GM18873 (cell line): ENCODE measurements around the gene SYT13.

Experiments
- ATAC-seq: cut with Tn5 transposase; IDR thresholded peaks from one replicate; pipeline ENCODE4 v1.9.1; 2021; ENCODE audit warnings: mild to moderate bottlenecking, moderate library complexity, moderate number of reproducible peaks; ENCODE audit not compliant: unreplicated experiment, low FRiP score

SYT13 gene

DNA sequence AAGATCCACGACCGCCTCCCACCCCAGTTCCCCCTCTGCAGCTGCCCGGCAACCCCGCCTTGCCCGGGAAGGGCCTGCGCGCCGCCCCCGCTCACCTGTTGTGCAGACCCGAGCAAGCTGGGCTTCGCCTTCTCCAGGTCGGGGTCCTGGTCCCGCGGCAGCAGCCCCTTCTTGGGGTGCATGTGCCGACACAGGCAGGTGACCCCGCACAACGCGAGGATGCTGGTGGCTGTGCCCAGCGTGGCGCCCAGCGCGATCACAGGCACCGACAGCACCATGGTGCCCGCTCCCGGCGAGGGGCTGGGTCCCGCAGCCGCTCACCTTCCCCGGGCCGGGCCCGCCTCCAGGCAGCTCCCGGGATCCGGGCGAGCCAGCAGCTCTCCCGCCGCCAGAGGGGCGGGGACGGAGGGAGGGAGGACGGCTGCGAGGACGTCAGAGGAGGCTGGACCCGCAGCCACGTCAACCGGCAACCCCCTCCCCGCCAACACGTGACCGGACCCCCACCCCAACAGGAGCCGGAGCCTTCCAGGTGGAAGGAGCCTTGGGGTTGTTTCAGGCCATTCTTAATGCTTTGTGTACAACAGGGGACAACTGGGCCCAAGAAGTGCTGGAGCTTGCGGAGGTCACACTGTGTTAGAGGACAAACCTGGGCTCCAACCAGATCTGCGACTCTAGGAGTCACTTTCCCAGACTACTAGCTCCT, at the start of gene SYT13:
Gene SYT13, minus strand, starts transcription at position 412 of the 703 bp plus-strand sequence. Its CDS starts 134 bp downstream, at position 278.
- ATAC-seq: no peak

DNA sequence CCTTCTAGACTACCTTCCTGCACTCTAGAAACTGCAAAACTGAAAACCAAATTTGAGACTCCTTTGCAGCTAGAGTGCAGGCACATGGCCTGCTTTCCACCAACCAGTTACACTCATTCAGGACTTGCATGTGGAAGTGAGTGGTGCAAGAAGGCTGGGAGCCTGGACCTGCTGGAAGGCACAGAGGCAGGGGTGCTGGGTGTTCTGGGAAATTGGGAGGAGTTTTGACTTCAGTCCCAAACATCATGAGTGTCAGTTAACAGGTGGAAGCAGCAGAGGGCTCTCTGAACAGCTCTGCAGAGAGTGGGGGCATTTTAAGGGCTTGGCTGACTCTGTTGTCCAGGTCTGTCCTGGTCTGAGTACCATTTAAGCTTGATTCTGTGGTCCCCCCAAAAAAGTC, 49.3 kb upstream of the SYT13 start:
- no peak for ATAC-seq

DNA sequence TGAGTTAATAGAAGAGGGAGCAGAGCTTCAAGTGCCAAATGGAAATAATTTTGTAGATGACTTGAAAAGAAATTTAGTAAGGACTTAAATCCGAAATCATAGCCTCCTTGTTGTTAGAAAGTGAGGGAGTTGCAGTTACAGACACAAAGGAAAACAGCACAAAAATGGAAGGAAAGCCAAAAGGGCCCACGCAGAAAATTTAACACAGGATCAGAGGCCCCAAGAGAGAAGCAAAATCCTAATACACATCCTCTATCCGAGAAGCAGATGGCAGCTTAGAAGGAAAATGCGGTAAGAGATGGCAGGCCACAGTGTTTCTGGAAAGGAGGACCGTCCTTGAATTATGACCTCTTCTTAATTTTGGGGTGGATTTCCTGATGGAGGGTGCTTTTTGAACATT, 48.7 kb upstream of the SYT13 start:
- no peak for ATAC-seq

- no peak for ATAC-seq
Measured at GRCh38 chr11:45334410-45334809, 48.3 kb upstream of the SYT13 start.

DNA sequence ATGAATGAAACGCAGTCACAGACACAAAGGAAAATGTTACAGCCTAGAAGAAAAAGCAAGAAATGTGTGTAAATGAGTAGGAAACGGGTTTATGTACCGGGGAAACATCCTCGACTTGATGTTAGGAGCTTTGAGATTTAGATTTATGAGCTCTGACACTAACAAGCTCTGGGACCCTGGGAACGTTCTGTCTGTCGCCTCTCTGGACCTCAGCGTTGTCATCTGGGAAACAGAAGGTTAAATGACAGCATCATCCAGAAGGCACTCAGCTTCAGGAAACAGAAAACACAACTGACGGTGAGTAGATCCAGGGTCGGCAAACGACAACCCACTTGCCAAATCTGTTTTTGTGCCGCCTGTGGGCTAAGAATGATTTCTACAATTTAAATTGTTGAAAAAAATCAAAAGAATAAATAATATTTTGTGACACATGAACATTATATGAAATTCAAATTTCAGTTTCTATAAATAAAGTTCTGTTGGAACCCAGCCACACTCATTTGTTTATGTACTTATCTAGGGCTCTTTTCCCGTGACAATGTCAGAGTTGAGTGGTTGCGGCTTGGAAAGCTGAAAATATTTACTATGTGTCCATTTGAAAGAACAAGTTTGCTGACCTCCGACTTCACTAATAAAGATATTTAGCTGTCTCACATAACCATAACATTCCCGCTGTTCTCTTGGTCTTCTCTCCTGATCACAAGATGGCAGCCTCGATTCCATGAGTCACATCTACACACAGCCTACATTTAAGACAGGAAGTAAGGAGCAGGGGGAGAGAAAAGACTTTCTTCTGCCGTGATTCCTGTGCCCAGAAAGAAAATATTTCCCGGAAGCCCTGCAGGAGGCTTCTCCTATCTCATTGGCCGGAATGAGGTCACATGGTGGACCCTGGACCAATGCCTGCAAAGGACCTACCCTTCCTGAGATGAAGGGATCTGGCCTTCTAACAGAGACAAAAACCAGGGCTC, 47.1 kb upstream of the SYT13 start:
- ATAC-seq: no peak

DNA sequence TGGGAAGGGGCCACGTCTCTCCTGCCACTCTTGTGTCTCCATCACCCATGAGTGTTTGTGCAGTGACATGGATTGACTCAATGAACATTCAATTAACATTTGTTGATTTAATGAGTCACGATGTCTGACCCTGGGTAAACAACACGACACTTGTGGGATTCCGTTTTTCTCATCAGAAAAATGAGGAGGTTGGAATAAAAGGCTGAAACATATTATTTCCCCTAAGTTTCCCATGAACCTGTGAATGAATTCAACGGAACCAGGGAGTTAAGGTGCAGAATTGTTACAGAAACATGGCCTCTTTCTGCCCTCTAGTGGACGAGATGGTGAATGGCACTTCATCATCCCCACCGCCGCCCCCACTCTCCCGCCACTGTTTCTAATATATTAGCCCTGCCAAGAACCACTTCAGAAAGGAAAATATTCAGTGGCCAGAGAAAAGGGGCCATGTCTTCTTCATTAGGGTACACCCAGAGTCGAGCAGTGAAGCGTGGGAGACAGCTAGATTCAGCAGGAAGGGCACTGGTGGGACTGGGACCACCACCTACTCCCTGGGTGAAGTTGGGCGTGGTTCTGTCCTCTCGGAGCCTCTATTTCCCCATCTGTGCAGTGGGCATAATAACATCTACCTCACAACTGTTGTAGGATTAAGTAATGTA, 46.3 kb upstream of the SYT13 start:
- ATAC-seq: no peak

DNA sequence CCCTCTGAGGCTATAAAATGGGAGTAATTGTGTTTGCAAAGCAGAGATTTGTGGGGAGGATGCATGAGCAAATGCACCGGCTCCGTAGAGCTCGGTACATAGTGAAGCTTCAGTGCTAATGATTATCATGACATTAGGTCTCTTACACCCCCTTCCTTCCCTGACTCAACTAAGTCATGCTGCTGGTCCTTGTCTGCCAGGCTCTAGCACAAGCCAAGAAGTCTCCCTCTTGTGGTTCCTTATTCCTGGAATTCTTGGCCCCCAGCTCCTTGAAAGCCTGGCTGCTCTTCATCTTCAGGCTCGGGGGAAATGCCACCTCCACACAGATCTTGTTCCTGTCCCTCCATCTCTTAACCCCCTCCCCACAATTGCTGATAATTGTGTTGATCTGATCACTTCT, 45.7 kb upstream of the SYT13 start:
- ATAC-seq: no peak

- ATAC-seq: no peak
Measured at GRCh38 chr11:45328726-45329125, 42.6 kb upstream of the SYT13 start.

DNA sequence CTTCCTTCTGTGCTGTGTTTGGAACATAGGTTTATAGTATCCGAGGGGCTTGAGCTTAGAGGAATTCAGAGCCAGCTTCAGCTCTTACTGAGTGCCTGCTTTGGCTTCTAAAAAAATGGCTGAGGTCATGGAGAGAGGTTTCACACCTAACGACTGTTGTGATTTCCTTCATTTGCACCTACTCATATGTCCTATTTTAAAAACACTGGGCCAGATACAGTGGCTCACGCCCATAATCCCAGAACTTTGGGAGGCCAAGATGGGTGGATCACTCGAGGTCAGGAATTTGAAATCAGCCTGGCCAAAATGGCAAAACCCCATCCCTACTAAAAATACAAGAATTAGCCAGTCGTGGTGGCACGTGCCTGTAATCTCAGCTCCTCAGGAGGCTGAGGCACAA, 38.3 kb upstream of the SYT13 start:
- ATAC-seq: no peak

DNA sequence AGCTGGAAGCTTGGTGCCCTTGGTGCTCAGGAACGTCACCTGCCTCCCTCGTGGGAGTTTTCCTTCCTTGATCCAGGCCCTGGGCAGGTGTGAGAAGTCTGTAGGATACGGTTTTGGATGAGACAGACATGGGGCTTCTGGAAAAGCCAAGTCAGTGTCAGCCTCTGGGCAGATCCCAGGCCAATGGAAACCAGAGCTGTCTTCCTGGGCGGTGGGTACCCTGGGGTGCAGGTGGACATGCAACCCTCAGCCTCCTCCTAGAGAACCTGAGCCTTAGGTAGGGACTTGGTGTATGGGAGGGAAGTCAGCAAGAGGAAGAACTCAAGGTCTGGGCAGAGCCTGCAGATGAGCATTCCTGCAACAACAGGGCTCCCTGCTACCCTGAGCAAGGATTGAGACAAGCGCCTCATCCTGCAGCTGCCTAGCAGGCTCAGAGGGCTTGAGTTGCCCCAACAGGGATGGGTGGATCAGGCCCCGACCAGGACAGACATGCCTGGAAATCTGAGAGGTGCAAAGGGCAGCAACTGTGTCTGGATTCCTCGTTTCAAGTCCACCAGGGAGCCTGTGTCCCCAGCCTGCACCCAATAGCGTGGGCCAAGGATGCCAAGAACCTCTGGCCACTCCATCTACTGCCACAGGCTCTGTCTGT, 37.6 kb upstream of the SYT13 start:
- no peak for ATAC-seq

DNA sequence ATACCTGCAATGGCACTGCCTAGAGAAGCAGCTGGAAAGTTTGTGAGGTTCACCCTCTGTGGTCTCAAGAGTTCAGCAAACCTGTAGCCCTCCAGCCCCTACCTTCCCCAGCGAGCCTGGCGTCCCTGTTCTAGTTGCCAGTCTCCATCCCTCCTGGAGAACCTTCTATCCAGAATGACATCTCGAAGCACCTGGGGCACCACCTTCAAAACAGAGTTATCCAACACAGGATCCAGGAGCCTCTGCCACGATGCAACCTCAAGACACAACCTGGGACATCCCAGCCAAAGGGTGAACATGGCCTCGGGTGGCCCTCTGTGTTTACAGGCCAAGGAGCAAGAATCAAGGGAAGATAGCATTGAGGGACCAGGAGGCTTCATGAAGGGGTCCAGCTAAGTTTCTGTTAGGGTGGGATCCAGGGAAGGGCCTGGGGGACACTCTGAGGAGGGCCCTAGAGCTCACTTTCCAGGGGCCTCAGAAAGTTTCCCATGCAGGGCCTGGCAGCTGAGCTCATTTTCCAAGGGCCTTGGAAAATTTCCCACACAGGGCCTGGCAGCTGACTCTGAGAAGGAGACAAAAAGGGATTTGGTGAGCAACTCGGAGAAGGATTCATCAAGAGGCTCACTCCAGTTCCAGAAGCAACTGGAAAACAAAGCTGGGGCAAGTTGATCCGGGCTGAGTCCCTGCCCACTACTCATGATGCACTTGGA, 36.9 kb upstream of the SYT13 start:
- ATAC-seq: no peak

DNA sequence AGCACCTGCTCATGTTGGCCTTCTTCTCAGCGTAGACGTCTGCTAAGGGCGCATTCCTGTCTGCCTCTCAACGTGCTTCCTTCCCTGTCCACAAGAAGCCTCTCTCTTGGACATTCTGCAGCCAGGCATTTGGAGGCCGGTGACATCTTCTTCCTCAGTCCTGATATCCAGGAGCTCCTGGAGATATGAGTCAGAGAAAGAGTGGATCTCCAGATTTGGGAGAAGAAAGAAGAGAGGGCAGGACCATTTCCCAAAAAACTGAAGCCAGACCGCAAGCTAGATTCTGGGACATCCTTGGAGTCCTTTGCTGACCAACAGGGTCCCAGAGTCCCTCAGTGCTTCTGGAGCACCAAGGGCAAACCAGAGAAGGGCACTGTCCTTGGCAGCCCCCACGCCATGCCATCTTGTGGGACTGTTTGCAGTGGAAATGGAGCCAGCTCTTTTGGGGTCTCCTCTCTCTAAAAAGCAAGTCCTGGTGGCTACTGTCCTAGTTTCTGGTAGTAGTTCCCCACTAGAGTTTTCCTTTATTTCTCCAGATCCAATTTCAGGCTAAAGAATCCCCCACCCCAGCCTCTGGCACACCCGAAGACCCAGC, 36.1 kb upstream of the SYT13 start:
- ATAC-seq: no peak

DNA sequence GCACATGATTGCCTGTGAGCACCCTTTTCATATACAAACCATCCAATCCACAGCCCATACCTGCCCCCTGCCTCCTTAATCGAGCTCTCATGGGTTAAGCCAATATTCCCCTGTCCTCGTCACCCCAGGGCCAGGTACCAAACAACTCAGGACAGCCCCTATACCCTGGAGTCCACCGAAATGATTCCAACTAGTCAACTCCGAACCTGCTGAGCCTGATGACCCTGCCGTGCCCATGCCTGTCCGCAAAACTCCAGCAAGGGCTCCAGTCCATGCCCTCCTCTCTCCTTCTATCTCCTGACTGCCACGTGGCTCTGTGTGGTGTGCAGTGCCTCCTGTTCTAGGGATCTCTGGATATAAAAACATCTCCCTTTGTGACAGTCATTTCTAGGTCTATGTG, 35.5 kb upstream of the SYT13 start:
- ATAC-seq: no peak

DNA sequence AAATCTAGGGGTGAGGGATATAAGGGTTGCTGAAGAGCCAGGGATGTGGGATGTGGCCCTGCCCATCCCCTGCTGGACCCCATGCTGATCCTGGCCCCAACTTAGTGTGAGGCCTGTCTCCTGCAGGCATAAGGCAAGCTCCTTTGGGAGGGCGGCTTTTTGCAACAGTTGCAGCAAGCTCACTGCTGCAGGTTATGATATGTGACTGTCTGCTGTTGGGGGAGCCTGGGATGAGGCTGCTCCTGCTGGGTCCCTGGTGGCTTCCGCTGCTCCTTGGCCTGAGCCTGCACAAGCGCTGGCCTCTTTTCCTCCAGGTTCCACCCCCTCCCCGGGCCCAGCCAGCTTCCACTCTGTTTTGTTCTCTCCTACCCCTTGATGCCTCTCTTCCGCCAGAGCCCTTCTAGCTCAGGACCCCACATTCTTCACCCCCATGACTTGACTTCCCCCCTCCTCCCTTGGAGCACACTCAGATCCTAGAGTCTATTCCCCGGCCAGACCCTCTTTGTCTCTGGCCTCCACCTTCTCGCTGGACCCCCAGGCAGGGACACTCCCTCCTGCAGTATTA, 35.0 kb upstream of the SYT13 start:
- ATAC-seq: no peak

DNA sequence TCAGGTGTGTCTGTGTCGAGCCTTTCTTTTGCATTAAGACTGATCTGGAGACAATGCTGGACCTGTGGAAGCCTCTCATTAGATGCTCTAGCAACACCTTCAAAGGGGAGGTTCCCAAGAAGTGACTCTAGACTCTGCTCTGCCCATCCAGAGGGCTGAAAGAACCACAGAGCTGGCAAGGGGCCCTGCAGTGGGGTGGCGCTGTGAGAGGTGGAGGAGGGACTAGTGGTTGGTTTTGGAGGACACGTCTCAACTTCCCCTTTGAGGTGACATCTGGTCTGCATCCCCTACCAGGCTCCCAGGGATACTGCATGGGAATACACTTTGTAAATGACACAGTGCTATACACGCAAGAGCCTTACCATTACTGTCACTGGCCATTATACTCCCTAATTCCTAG, 34.2 kb upstream of the SYT13 start:
- ATAC-seq: no peak

DNA sequence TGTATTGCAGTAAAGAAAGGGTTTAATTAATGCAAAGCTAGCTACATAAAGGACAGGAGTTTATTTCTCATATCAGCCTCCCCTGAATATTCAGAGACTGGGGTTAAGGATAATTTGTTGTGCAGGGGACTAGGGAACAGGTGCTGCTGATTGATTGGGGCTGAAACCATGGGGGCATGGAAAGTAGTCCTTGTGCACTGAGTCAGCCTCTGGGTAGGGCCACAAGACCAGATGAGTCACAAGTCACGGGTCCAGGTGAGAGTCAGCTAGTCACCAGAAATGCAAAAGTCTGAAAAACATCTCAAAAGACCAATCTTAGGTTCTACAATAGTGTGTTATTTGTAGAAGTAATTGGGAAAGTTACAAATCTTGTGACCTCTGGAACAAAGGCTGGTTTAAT, 32.9 kb upstream of the SYT13 start:
- no peak for ATAC-seq

DNA sequence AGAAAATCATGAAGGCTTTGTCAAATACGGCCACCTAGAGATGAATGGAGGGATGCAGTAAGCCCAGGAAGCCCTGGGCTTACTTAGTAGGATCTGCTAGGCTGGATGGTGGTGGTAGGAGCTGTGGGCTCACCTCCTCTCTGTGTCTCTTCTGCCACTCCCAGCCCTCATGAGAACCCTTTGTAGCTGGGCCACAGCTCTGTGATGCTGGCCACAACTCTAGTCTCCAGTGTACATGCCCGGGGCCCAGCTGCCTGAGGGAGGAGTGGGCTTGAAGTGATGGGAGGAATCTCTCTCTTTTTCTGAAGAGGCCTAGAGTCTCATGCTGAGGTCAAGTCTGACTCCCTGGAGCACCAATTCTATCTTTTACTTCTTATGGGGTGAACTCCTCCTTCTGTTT, 32.4 kb upstream of the SYT13 start:
- no peak for ATAC-seq

- no peak for ATAC-seq
Measured at GRCh38 chr11:45316258-45316657, 30.1 kb upstream of the SYT13 start.

GRCh38 chr11:45314900-45315299, 28.8 kb upstream of the SYT13 start:
- ATAC-seq: no peak
